Hematopoietic multipotent progenitor cell treated with erythropoietin and hydrocortisone succinate and interleukin-3 and kit ligand, for 17 days (in vitro differentiated cells): ENCODE results near the gene PLA2G4A.
"Not testable (repeated sequence)": the region's sequence is repeated elsewhere in the genome, so short reads cannot be mapped to it uniquely, and the experiment has no call there.

Experiments
- DNase-seq: peaks from one replicate; pipeline ENCODE4 v3.0.0-alpha.2; 2015; ENCODE audit warnings: low spot score

PLA2G4A gene

DNA sequence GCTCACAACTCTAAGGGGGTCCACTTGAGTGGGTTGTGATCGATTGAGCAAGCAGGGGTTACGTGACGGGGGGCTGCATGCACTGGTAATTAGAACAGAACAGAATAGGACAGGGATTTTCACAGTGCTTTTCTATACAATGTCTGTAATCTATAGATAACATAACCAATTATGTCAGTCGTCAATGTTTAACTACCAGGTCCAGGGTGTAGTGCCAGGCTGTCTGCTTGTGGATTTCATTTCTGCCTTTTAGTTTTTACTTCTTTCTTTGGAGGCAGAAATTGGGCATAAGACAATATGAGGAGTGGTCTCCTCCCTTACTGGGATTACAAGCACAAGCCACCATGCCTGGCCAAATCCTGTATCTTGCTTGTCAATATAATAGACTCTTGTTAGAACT lies 94.1 kb downstream of the PLA2G4A start:
- not testable (repeated sequence) for DNase-seq

DNA sequence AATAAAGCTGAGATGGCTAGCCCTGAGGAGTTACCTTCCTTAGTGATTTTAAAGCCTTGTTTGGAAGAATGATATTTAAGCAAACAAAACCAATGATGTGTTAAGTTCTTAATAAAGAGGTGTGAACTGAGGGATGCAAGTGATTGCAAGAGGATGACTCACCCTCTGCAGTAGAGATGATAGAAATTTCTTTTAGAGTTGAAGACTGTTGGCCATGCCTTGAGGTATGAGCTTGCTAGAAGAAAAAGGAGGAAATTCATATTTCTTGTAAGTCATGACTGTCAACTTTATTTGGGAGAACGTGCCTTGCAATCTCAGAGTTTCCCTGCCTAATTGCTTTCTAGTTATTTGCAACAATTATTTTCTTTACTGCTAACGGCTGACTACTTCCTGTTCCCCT lies 94.7 kb downstream of the PLA2G4A start:
- no peak for DNase-seq

DNA sequence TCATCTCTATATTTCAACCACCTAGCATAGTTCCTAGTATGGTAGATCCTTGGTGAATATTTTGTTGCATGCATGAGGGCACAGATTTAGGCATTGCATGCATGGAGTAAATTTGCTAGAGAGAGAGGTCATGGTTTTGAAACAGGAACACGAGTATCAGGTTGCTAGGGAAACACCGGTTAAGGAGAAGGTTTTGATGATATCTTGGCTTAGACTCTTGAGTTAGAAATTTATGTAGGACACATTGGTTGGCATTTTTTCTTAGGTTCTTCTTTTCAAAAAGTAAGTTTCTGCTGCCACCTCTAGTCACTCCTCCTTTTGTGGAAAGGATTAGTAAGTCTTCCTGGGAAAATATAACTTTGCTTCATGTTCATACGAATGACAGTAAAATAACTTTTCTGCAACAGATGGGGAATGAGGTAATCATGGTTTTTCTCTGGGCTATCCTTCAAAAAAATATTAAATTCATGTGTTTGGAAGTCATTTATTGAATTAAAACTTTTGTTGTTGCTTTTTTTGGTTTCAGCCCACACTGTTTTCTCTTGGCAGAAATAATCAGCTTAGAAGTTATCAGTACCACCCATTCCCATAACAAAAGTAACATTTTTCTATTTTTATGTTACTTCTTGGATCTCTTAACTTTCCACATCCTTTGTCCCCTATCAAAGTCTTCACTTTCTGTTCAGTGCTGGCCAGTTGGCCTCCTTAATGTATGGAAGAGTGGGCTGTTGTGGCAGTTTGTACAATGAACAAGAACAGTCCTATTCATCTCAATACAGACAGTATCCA lies 97.3 kb downstream of the PLA2G4A start:
- no peak for DNase-seq

DNA sequence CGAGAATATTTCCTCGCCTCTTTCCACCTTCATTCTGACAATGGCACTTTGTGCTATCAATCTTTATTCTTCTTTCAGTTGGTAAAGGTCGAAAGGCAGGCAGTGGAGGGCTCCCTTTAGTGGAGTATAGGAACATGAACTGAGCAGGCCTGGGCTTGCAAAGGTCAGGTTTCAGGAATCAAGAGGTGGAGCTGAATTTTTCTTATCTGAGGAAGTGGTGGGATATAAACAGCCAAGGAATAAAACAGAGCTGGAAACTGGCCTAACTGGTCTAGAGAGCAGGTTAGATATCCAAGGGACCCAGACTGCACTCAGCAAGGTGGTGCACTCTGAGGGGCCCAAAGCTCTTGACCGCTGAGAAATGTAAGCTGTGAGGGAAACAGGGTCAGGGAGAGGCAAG lies 99.1 kb downstream of the PLA2G4A start:
- DNase-seq, result no peak

DNA sequence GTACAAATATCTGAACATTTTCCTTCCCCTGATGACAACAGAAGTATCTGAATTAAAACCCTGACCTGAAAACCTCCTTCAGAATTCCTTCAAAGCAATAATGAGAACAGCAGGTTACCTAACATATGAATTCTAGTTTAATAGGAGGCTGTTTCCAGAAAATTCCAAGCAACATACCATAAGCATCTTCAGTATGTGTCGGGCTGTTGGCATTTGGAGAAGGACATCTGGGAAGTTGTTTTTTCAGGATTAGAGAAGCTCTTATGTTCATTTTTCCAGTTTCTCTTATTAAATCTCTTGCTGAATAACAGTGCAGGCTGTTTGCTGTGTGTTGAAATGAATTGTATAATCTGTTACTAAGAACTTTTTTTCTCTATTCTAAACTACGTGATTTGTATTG lies 101.5 kb downstream of the PLA2G4A start:
- no peak for DNase-seq

DNA sequence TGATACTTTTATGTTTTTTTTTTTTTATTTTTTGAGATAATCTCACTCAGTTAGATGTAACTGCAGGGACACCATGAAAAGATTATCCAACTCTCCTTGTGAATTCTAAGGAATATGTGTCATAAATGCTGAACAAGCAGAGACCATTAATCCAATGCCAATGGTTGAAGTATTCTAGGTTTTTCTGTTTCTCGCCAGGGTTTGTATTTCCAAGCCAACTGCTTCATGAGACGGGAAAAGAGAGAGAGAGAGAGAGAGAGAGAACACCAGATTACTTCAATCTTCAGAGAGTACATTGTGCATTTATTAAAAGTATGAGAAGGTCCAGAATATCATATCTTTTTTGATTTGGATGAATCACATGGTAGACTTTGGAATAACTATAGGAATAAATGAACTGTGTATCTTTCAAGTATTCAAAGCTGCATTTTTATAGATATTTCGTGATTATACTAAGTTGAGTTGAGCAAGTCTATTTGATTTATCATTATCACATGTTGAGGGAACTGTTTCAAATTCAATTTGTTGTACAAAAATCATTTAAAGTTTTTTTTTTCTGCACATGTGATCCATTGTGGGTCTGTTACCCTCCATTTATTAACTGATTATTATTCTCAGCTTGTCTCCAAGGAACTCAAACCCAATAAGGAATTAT lies 108.4 kb downstream of the PLA2G4A start:
- no peak for DNase-seq

DNA sequence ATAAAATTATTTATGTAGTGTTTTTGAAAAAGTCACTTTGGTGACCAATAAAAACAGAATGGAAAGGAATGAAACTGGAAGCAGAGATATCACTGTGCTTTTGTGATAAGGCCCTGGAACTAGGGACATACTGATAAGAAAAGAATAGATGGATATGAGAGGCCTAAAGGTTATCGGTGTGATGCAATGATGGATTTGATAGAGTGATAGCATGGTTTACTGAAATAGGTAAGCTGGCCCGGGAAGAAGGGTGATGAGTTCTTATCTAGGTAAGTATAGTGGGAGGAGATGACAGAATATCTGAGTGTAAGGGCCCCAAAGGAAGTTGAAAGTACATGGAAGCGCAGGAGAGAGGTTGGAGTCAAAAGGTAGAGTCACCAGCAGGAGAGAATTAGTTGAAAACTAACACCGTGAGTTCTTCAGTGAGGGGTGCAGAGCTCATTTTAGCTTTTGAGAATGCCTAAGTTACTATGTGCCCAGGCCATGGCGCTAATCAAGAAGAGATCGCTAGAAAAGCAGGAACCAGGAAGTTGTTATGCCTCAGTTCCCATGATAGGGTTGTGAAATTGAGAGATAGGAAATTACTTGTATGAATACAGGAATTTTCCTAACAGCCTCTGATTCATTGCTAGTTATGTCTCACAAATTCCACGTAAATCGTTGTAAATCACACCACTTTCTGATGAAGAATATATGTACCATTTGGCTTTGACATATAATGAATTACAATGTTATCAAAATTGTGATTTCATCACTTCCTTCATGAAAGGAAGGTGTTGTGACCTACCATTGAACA lies 115.3 kb downstream of the PLA2G4A start:
- DNase-seq, result no peak

DNA sequence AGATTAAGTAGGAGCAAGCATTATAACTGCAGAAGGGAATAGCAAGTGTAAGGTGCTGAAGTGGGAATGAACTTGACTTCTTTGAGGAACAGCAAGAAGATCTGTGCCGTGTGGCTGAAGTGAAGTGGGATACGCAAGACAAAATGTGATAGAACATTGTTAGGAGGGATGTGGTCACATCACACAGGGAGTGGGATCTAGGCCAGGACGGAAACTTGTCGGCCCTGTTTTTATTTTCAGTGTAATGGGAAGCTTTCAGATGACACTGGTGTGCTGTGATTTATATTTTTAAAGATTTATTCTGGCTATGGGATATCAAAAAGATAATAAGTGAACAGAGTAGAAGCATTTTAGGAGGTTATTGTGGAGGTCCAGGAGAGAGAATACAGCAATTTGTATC lies 116.4 kb downstream of the PLA2G4A start:
- DNase-seq, result no peak

DNA sequence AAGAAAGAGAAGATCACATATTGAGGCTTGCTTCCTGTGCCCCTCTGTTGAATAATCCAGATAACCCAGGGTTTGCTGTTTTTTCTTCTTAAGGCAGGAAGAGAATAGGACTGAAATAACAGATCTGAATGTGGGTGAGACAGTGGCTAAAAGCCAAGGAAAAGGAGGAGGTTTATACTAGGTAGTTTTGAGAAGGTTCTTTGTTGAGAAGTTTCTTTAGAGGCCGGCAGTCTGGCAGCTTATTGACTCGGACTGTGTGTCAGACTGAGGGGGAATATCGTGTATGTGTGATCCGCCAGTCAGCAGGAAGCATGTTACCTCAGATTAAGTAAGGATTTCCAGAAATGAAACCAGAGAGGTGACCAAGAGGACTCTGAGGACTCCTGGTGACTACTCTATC lies 119.8 kb downstream of the PLA2G4A start:
- no peak for DNase-seq

DNA sequence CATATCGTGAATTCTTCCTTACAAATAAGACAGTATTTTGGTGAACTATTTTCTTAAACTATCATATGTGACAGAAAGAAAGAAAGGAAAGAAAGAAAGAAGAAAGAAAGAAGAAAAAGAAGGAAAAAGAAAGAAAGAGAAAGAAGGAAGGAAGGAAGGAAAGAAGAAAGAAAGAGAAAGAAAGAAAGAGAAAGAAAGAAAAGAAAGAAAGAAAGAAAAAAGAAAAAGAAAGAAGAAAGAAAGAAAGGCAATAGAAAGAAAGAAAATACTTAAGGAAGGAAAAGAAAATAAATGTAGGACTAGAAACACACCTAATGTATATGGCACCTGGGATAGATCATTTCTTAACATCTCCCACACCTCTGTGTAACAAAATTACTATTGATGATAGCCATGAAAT lies 120.4 kb downstream of the PLA2G4A start:
- DNase-seq, result no peak

DNA sequence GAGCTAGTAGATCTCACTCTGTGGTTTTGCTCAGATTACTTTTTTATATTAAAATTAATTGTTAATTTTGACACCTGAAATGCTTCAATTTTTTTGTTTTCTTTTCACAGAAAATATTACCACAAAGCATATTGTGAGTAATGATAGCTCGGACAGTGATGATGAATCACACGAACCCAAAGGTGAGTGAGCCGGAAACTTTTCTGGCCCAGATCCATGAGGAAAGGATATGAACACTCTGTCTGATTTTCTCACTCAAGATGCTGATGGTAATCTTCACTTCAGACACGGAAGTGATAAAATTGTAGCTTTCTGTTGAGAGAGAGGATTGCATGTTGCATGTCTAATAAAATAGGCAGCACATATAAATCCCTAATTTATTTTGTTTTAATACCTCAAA lies 121.8 kb downstream of the PLA2G4A start:
- DNase-seq, result no peak

DNA sequence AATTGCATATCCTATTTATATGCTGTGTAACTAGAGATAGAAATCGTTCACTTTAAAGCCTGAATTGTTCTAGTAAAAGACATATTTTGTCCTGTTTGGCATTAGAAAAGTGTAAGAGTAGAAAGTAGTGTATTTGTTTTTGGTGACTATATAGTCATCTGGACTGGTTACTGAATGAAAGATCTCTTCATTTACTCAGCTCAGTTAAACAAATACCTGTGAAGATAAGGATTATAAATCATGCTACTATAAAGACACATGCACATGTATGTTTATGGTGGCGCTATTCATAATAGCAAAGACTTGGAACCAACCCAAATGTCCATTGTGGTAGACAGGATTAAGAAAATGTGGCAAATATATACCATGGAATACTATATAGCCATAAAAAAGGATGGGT lies 125.1 kb downstream of the PLA2G4A start:
- no peak for DNase-seq

DNA sequence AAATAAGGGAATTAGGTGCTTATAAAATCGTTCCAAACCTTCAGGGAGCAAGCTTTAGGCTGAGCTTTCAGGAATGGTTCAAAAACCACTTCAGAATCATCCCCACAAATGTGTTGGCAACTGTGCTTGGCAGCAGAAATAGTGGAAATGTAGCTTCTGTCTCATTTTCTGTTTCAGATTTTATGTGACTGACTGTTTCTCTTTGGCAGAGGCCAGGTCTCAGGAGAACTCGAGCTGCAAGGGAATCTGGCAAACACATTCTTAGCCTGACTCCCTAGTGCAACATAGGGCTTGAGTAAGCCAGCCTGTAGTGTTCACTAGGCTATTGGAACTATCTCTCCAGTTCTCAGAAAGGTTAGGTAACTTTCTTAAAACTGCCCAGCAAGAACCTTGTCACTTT lies 128.6 kb downstream of the PLA2G4A start:
- no peak for DNase-seq

DNA sequence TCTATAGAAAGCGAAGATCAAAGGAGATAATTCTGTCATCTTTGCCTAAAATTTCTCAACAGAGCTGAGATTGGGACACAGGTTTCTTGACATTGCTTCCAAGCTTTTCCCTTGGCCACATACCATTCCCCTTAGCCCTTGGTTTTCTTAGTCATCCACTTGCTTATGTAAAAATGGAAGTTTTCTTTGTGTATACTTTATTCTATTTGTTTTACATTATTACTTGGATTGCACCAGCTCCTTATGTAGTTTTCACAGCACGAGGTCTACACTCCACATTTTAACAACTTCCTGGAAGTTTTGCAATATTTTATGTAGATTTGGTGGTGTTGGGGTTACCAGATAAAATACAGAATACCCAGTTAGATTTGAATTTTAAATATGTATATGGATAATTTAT lies 129.8 kb downstream of the PLA2G4A start:
- no peak for DNase-seq

DNA sequence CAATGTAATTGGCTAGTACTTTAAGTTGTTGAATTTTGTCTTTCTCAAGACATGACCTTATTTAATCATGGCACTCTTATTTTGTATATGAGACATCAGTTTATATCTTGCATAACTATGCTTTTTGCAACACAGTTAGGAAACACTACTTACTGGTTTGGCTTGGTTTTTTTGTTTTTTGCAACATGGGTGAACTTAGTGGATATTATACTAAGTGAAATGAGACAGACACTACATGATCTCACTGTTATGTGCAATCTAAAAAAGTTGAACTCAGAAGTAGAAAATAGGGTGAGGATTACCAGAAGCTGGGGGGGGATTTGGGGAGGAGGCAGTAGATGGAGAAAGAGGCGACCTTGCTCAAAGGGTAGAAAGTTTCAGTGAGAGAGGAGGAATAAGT lies 132.1 kb downstream of the PLA2G4A start:
- DNase-seq, result no peak

DNA sequence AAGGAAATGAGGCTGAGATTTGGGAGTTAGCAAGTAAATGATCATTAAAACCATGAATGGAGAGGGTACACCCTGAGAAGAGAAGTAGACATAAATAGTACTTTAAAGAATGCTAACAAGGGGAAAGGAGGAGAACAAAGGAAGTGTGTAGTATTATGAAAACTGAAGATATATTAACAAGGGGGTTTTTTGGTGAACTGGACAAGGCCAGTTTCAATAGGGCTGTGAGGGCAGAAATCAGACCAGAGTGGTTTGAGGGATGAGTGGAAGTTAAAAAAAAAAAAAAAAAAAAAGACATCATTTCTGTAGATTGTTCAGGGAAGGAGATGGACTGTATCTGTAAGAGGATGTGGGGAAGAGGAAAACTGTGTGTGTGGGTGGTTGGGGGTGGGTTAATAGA lies 137.1 kb downstream of the PLA2G4A start:
- DNase-seq, result no peak

DNA sequence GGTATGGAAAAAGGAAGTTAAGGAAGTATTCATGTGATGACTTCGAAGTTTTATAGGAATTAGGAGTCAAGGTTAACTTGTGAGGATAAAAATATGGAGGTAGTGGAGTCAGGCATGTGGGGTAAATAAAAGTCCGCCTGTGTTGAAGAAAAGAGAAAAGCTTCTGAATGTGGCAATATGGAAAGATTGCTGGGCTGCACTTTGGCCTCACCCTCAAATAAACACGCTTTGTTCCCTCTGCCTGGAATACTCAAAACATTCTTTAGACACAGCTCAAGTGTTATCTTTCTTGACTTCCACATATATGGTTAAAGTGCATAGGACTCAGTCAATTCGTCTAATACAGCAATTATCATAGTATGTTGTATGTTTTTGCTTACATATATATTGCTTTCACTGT lies 137.7 kb downstream of the PLA2G4A start:
- DNase-seq, result no peak

DNA sequence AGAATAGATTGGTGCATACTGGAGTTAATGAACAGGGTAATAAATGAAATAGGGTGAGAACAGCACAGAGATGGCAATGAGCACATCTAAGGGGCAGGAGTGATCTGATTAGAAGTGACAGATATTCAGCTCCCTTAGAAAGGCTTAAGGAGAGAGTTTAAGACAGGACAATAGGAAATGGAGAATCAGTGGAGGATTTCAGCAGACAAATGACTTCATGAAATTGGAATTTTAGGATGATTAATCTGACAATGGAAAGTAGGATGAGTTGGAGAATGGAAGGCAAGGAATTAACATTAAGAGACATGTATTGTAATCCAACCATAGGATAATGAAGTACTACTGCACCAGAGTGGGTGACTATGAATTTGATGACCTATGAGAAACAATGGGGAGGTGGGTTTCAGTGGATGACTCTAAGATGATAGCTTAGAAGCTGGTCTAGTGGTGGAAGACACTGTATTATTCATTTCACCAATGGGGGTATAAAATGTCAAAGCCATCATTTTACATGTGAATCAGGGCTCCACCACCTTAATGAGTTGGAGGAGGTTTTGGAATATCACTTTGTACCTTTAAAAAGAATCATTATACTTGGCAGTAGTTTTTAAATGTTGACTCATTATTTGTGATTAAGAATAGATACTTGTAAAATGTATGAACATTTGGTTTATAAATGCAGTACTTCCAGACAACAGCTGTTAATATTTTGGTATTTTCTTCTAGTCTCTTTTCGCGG lies 139.1 kb downstream of the PLA2G4A start:
- DNase-seq, result no peak

DNA sequence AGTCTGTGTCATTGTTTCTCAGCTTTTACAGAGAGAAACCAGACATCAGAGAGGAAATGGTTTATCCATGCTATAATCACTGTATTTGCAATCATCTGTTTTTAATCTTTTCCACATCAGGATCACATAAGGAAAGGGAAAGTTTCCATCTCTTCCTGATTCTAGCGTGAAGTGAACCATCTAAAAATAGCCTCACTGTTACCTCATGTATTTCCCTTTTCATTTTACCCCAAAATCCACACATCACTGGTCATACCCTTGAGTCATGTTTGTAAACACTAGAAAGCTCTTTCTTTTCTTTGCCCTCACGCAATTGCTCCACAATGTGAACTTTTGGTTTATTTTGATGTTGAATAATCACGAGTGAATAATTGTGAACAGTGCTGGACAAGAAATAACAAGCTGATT lies 146.0 kb downstream of the PLA2G4A start:
- DNase-seq, result no peak

DNA sequence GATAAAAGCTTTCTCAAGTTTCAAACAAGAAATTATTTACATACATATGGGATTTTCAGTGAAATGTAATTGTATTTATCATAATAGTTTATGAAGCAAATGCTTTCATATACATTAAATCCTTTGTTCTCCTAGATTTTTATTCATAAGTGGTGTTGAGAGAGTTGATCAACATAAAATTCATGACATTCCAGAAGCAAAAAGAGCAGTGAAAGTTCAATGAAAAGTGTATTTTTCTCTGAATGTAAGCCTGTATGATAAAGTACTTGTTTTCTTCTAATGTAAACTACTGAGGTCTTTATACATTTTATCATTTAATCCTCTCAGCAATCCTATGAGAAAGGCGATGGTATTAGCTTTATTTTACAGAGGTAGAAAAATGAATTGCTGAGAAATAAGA lies 146.5 kb downstream of the PLA2G4A start:
- DNase-seq, result no peak

DNA sequence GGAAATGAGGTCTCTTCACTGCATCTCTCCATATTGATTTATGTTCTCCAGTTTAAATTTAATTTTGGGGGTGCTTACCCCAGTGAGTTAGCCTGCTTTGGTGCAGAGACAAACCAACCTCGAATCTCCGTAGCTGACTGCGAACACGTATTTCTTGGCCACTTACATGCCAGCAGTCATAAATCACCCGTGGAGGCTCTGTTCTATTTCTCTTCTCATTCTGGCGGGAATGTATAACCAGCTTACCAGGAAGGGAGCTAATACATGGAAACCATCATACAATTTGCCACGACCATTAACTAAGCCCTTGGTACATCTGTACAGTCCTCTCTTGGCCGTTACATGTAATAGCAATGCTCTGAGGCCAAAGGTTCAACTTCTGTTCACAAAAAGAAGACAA lies 148.0 kb downstream of the PLA2G4A start:
- DNase-seq, result no peak

DNA sequence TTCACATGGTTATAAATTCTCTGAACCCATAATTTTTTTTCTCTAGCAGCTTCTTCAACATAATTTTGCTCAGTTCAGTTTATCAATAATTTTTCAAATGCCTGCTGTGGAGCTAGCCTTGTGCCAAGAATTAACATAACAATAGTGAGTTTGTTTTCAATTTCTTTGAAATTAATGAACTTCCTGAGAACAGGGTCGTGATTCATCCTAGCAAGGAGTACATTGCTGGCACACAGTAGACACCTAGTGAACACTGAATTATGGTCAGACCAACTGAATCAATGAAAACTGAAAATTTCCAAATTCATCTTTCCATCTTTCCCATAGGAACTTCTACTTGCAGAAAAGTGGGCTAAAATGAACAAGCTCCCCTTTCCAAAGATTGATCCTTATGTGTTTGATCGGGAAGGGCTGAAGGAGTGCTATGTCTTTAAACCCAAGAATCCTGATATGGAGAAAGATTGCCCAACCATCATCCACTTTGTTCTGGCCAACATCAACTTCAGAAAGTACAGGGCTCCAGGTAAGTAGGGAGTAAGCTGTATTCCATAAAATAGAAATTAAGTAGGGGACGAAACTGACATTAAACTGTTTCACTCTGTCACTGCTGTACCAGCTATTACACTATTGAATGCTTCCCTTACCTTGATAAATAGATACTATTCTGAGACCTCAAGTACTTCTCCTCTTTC lies 148.7 kb downstream of the PLA2G4A start:
- no peak for DNase-seq
